Fibroblast of lung (primary cell): Measurements from ENCODE around the gene IMMP2L. TPM values are rescaled to one million over a fixed set of nuclear protein-coding genes. Genes with fewer than 3 reads are reported as not detected.
A peak's percentile ranks its signal among the peaks of the same experiment; 100 is the strongest.

Source experiments
- DNase-seq, 2 donors: peaks; one replicate each; pipeline versions ENCODE4 v3.0.0 to v3.0.0-alpha.2; 2010; ENCODE audit warnings: low read depth in 2 of 2
- H2AFZ ChIP-seq: 2 replicates; pipeline ENCODE4 v1.5.1; 2012; ENCODE audit warnings: low read length, control low read depth, inconsistent platforms
- H3K27ac ChIP-seq: 2 replicates; pipeline ENCODE4 v1.5.1; 2011; ENCODE audit warnings: low read length, control low read depth; ENCODE audit not compliant: insufficient read depth
- H3K27me3 ChIP-seq: 2 replicates; pipeline ENCODE4 v1.5.1; 2011; ENCODE audit warnings: mild to moderate bottlenecking, low read length; ENCODE audit not compliant: control insufficient read depth, insufficient read depth
- H3K36me3 ChIP-seq: 2 replicates; pipeline ENCODE4 v1.5.1; 2011; ENCODE audit warnings: low read length; ENCODE audit not compliant: control insufficient read depth, insufficient read depth
- H3K4me1 ChIP-seq: 2 replicates; pipeline ENCODE4 v1.5.1; 2011; ENCODE audit warnings: low read length; ENCODE audit not compliant: control insufficient read depth, insufficient read depth; ENCODE audit errors: extremely low read depth
- H3K4me2 ChIP-seq: 2 replicates; pipeline ENCODE4 v1.5.1; 2011; ENCODE audit warnings: low read length, control low read depth; ENCODE audit not compliant: insufficient read depth; ENCODE audit errors: extremely low read depth
- H3K4me3 ChIP-seq, 4 experiments: fragments of 200-600 bp in 1 of 4; sonication (generic) in 1 of 4; replicated peaks in 1 of 4; 2 replicates each; pipeline ENCODE4 v1.5.1; 2011 to 2016; ENCODE audit warnings: low read length in 4 of 4, low read depth in 3 of 4, mild to moderate bottlenecking in 3 of 4, control low read depth in 2 of 4, inconsistent platforms in 1 of 4, mixed read lengths in 1 of 4; ENCODE audit not compliant: insufficient read depth in 1 of 4; ENCODE audit errors: control extremely low read depth in 1 of 4
- H3K79me2 ChIP-seq: 2 replicates; pipeline ENCODE4 v1.5.1; 2012; ENCODE audit warnings: mild to moderate bottlenecking, low read length, inconsistent platforms; ENCODE audit not compliant: control insufficient read depth, insufficient read depth
- H3K9ac ChIP-seq: 2 replicates; pipeline ENCODE4 v1.5.1; 2011; ENCODE audit warnings: mild to moderate bottlenecking, low read length, control low read depth; ENCODE audit not compliant: insufficient read depth
- H3K9me3 ChIP-seq: 2 replicates; pipeline ENCODE4 v1.5.1; 2012; ENCODE audit warnings: low read depth, low read length; ENCODE audit not compliant: control insufficient read depth, insufficient read depth
- H4K20me1 ChIP-seq: 2 replicates; pipeline ENCODE4 v1.5.1; 2011; ENCODE audit warnings: low read length; ENCODE audit not compliant: control insufficient read depth, insufficient read depth; ENCODE audit errors: extremely low read depth
- CTCF ChIP-seq, 2 donors: IDR thresholded peaks in 1 of 2; conservative IDR thresholded peaks in 1 of 2; 1 replicate in 1 of 2; 2 replicates in 1 of 2; pipeline ENCODE4 v1.5.1; 2011 to 2012; ENCODE audit warnings: low read length in 2 of 2, control low read depth in 1 of 2, inconsistent platforms in 1 of 2, low read depth in 1 of 2, mild to moderate bottlenecking in 1 of 2
- EZH2 ChIP-seq: IDR thresholded peaks from 2 replicates; pipeline ENCODE4 v1.5.1; 2012; ENCODE audit warnings: low read length, control low read depth, mild to moderate bottlenecking; ENCODE audit errors: missing control alignments
- polyA plus RNA-seq, 2 donors: library from polyadenylated mRNA; depleted of rRNA in 1 of 2; stranded (reverse) in 1 of 2; unstranded in 1 of 2; fragments of >200 nt; gene quantifications; 2 replicates each; pipeline ENCODE4 v1.2.1, GENCODE V29; 2011 to 2012; ENCODE audit warnings: missing spikeins in 1 of 2
- total RNA-seq: library from RNA; depleted of rRNA; stranded (reverse); fragments of >200 nt; gene quantifications from 2 replicates; pipeline ENCODE4 v1.2.1, GENCODE V29; 2014

The IMMP2L gene
- total and polyA plus RNA-seq, 2 donors (not counting 1 experiment from before 2014, with no cell fraction given) = 6.9 to 14.4 TPM

- no peak overlapping the region for H3K9ac ChIP-seq
- no peak overlapping the region for H3K4me3 ChIP-seq
- no peaks in the 10 kb centered on the region for H4K20me1 ChIP-seq
- no peak for DNase-seq
- no peaks in the 10 kb centered on the region for H3K36me3 ChIP-seq
- no peak overlapping the region for H3K4me2 ChIP-seq
- no peaks in the 10 kb centered on the region for H3K79me2 ChIP-seq
- H3K4me1 ChIP-seq = no peaks in the 10 kb centered on the region
- H3K27ac ChIP-seq = no peak overlapping the region
- H3K9me3 ChIP-seq = no peaks in the 10 kb centered on the region
- H3K27me3 ChIP-seq = no peaks in the 10 kb centered on the region
- H2AFZ ChIP-seq = no peak overlapping the region
- TF ChIP-seq EZH2 = no peak
These were observed 151.4 kb downstream of the IMMP2L start for GRCh38 chr7:111410899-111411298.

GRCh38 chr7:111409714-111410422 lies 152.4 kb downstream of the IMMP2L start:
- no peaks in the 10 kb centered on the region for H3K79me2 ChIP-seq
- H3K27ac ChIP-seq = no peak overlapping the region
- H3K27me3 ChIP-seq = no peaks in the 10 kb centered on the region
- H4K20me1 ChIP-seq = no peaks in the 10 kb centered on the region
- H3K4me1 ChIP-seq = no peaks in the 10 kb centered on the region
- H3K9ac ChIP-seq = no peak overlapping the region
- H3K36me3 ChIP-seq = no peaks in the 10 kb centered on the region
- no peak overlapping the region for H3K4me2 ChIP-seq
- no peak for TF ChIP-seq EZH2
- no peak for TF ChIP-seq CTCF (conservative IDR thresholded peaks at IDR 0.05 in 1 of 2, IDR thresholded peaks at IDR 0.05 in 1 of 2; ENCODE audit: low read depth in 1 of 2, low read length in 2 of 2)
- H3K4me3 ChIP-seq = no peak overlapping the region
- DNase-seq = peak in 1 of 2 donors; percentile 78
- no peaks in the 10 kb centered on the region for H3K9me3 ChIP-seq
- no peak overlapping the region for H2AFZ ChIP-seq

- H3K4me2 ChIP-seq = no peak overlapping the region
- H2AFZ ChIP-seq = no peak overlapping the region
- H4K20me1 ChIP-seq = no peaks in the 10 kb centered on the region
- H3K79me2 ChIP-seq = no peaks in the 10 kb centered on the region
- H3K27me3 ChIP-seq = no peaks in the 10 kb centered on the region
- no peak for DNase-seq
- TF ChIP-seq EZH2 (no peak), CTCF (conservative IDR thresholded peaks at IDR 0.05 in 1 of 2, IDR thresholded peaks at IDR 0.05 in 1 of 2; ENCODE audit: low read depth in 1 of 2, low read length in 2 of 2) (no peak)
- H3K27ac ChIP-seq = no peak overlapping the region
- H3K9me3 ChIP-seq = no peaks in the 10 kb centered on the region
- H3K9ac ChIP-seq = no peak overlapping the region
- no peaks in the 10 kb centered on the region for H3K4me1 ChIP-seq
- H3K36me3 ChIP-seq = no peaks in the 10 kb centered on the region
- no peak overlapping the region for H3K4me3 ChIP-seq
These were observed 153.6 kb downstream of the IMMP2L start for GRCh38 chr7:111408724-111409123.
